Activated CD4-positive, alpha-beta T cell treated with anti-CD3 and anti-CD28 coated beads for 4 hours (primary cell): ENCODE data around the gene LNPK.
"Not testable (repeated sequence)": the region's sequence is repeated elsewhere in the genome, so short reads cannot be mapped to it uniquely, and the experiment has no call there.

Experiments used
- DNase-seq, 2 donors: peaks; one replicate each; pipeline ENCODE4 v3.0.0-alpha.2; 2020

Gene LNPK

DNA sequence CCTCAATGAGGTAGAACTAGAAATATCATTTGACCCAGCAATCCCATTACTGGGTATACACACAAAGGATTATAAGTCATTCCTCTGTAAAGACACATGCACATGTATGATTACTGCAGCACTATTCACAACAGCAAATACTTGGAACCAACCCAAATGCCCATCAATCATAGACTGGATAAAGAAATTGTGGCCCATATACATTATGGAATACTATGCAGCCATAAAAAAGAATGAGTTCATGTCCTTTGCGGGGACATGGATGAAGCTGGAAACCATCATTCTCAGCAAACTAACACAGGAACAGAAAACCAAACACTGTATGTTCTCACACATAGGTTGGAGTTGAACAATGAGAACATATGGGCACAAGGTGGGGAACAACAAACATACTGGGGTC lies 106.1 kb downstream of the LNPK start:
- not testable (repeated sequence) for DNase-seq

DNA sequence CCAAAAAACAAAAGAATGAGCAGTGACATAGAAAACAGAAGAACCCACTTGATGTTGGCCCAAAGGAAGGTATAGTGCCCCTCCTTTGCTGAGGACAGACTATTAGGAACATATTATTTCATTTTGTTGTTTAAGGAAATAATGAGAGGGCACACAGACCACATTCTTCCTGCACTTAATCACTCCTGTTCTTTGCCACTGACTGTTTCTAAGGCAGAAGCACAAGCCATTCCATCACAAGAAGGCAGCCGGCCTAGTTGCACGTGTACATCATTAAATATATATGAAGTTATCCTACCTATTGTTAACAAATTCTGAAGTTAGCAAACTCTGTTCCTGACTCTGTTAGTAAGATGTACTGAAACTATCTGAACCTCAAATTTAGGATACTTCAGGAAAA lies 110.0 kb downstream of the LNPK start:
- DNase-seq: no peak

GRCh38 chr2:175890636-175891242 lies 111.3 kb downstream of the LNPK start:
- DNase-seq: no peak

GRCh38 chr2:175889701-175890302 lies 112.3 kb downstream of the LNPK start:
- no peak for DNase-seq

DNA sequence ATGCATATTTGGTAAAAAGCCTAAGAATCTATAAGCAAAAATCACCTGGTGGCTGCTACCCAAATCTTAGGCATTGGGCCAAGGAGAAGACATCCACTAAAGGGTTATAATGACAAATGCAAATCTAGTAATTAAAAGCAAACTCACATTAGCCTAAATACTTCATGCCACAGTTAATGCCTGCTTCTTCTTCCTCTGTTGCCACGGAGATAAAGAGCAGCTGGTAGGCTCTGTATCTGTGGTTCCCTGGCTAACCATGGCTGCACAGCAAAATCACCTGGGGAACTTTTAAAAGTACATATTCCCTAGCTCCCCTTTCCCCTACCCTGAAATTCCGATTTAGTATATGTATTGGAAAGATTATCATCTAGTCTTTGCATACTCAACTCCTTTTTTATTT lies 114.3 kb downstream of the LNPK start:
- no peak for DNase-seq

DNA sequence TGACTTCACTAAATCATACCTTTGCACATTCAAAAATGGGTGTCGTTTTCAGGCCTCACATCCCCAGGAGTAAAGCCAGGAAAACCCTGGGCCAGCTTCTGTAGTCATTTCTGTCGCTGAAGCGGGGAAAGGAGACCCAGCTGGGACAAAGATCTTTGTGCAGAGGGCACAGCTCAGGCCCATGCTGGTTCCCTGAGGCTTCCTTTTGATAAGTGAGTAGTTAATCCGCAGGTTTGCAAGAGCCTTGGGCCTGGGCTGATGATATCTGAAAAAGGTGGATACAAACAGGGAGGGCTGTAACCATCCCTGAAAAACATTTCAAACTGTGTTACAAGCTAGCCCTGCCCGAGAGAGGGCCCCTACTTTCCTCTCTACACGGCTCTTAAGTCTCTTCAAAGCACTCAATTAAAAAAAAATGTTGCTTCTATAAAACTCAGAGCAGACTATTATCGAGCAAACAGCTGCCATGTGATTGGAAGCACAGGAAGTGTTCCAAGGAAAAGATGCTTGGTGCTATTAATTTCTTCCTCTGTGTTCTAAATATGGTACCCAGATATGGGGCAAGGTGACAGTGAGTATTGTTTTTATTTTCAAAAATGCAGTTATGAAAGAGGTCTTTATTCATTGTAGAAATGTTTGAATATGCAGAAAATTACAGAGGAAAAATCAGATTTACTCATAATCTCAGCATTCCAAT lies 117.2 kb downstream of the LNPK start:
- DNase-seq: no peak

GRCh38 chr2:175883586-175884194 lies 118.4 kb downstream of the LNPK start:
- DNase-seq: no peak

GRCh38 chr2:175879679-175880078 lies 122.4 kb downstream of the LNPK start:
- DNase-seq: no peak

GRCh38 chr2:175877845-175878544 lies 124.1 kb downstream of the LNPK start:
- no peak for DNase-seq

DNA sequence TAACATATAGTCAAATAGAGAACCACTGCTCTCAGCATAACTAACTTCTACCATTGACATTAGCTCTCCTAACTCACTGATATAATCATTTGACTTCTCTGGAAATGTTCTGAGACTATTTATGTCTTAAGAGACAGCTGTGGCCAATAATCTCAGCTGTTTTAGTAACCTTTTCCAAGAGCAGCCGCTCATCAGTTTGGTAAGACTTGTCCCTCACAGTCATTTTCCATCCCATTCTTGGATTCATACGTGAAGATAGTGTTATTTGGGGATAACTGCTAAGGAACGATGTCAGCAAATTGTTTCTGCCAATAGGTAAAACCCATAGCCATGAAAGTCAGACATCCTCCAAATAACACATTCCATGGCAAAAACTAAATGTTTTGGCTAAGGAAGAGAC lies 127.8 kb downstream of the LNPK start:
- no peak for DNase-seq
